H1 (cell line): ENCODE results near the gene NECTIN1. TPM values are rescaled to one million over a fixed set of nuclear protein-coding genes. Genes with fewer than 3 reads are reported as not detected.

Experiments
- CTCF ChIA-PET: fragments of 300-600 bp; sonication (Branson Sonifier 250); formaldehyde crosslinking; loops from one replicate; lab custom pipeline; 2021; ENCODE audit not compliant: partially characterized antibody; lab: Charles Lee
- POLR2A ChIA-PET: fragments of 300-600 bp; sonication (Branson Sonifier 250); formaldehyde crosslinking; loops from one replicate; lab custom pipeline; 2021; ENCODE audit warnings: inconsistent platforms; ENCODE audit not compliant: partially characterized antibody; lab: Charles Lee
- DNase-seq, 2 experiments: peaks; one replicate each; pipeline versions ENCODE4 v3.0.0 to v3.0.0-alpha.2; 2010 to 2022; ENCODE audit warnings: low spot score in 2 of 2, low read depth in 1 of 2, mixed read lengths in 1 of 2
- FAIRE-seq: peaks from 2 replicates; lab custom pipeline; 2011; peaks lifted over from hg19 to GRCh38; lab: Jason Lieb, UNC
- H2AFZ ChIP-seq: 2 replicates; pipeline ENCODE4 v1.8.1; 2012; ENCODE audit warnings: low read length, inconsistent platforms
- H2AK5ac ChIP-seq: 2 replicates; pipeline ENCODE4 v1.6.1; 2013; ENCODE audit warnings: low read depth, low read length
- H2BK120ac ChIP-seq: replicated peaks from 2 replicates; pipeline ENCODE3; 2013; ENCODE audit warnings: low read depth, low read length, inconsistent platforms
- H2BK12ac ChIP-seq: 2 replicates; pipeline ENCODE4 v1.6.1; 2013; ENCODE audit warnings: low read depth, low read length
- H2BK15ac ChIP-seq: 2 replicates; pipeline ENCODE4 v1.6.1; 2013; ENCODE audit warnings: low read length
- H2BK20ac ChIP-seq: 2 replicates; pipeline ENCODE4 v1.6.1; 2013; ENCODE audit warnings: low read length
- H2BK5ac ChIP-seq: 2 replicates; pipeline ENCODE4 v1.6.1; 2013; ENCODE audit warnings: low read depth, low read length
- H3K14ac ChIP-seq: 2 replicates; pipeline ENCODE4 v1.6.1; 2013; ENCODE audit warnings: inconsistent platforms; ENCODE audit not compliant: insufficient read length
- H3K18ac ChIP-seq: 2 replicates; pipeline ENCODE4 v1.6.1; 2013; ENCODE audit warnings: low read length; ENCODE audit errors: extremely low read depth
- H3K23ac ChIP-seq: 2 replicates; pipeline ENCODE4 v1.6.1; 2013; ENCODE audit warnings: inconsistent platforms; ENCODE audit not compliant: insufficient read length
- H3K23me2 ChIP-seq: 2 replicates; pipeline ENCODE4 v1.6.1; 2013; ENCODE audit warnings: low read depth, low read length
- H3K27ac ChIP-seq: 2 replicates; pipeline ENCODE4 v1.6.1; 2011; ENCODE audit warnings: low read depth, low read length, inconsistent platforms
- H3K27me3 ChIP-seq, 4 experiments: replicated peaks in 1 of 4; 1 replicate in 1 of 4; 2 replicates in 3 of 4; pipeline versions ENCODE4 v1.6.1 to v1.8.1; 2011 to 2013; ENCODE audit warnings: low read length in 3 of 4, mild to moderate bottlenecking in 3 of 4, inconsistent platforms in 2 of 4, mixed read lengths in 2 of 4, moderate library complexity in 1 of 4; ENCODE audit not compliant: control insufficient read depth in 3 of 4, insufficient read depth in 3 of 4; ENCODE audit errors: extremely low read depth in 1 of 4
- H3K36me3 ChIP-seq, 4 experiments: 2 replicates each; pipeline versions ENCODE4 v1.6.1 to v1.8.1; 2011 to 2013; ENCODE audit warnings: mild to moderate bottlenecking in 4 of 4, low read length in 3 of 4, moderate library complexity in 2 of 4, control low read depth in 1 of 4, inconsistent platforms in 1 of 4; ENCODE audit not compliant: insufficient read depth in 4 of 4, control insufficient read depth in 2 of 4
- H3K4ac ChIP-seq: replicated peaks from 2 replicates; pipeline ENCODE3; 2013; ENCODE audit warnings: low read length, low read depth, mixed read lengths, inconsistent platforms; ENCODE audit not compliant: insufficient read length
- H3K4me1 ChIP-seq, 4 experiments: replicated peaks in 1 of 4; 1 replicate in 1 of 4; 2 replicates in 3 of 4; pipeline versions ENCODE4 v1.6.1 to v1.8.1; 2011 to 2013; ENCODE audit warnings: low read length in 3 of 4, inconsistent platforms in 2 of 4, mixed read lengths in 1 of 4; ENCODE audit not compliant: insufficient read depth in 4 of 4, control insufficient read depth in 3 of 4
- H3K4me2 ChIP-seq, 2 experiments: 2 replicates each; pipeline versions ENCODE4 v1.6.1 to v1.8.1; 2011 to 2013; ENCODE audit warnings: low read depth in 2 of 2, low read length in 2 of 2, control low read depth in 1 of 2, inconsistent platforms in 1 of 2, mild to moderate bottlenecking in 1 of 2; ENCODE audit not compliant: insufficient read depth in 1 of 2
- H3K4me3 ChIP-seq, 4 experiments: fragments of 200-600, 300-600 bp in 1 of 4; sonication (generic), shearing (Covaris generic), sonication (Bioruptor Twin) in 1 of 4; 2 replicates each; pipeline versions ENCODE4 v1.5.1 to v1.8.1; 2011 to 2016; ENCODE audit warnings: low read length in 4 of 4, low read depth in 3 of 4, control low read depth in 2 of 4, inconsistent platforms in 2 of 4, mild to moderate bottlenecking in 2 of 4, mixed read lengths in 1 of 4, moderate library complexity in 1 of 4; ENCODE audit not compliant: insufficient read depth in 2 of 4; ENCODE audit errors: extremely low read depth in 1 of 4
- H3K56ac ChIP-seq: replicated peaks from 2 replicates; pipeline ENCODE3; 2013; ENCODE audit warnings: low read depth, mild to moderate bottlenecking, mixed read lengths, low read length, inconsistent platforms; ENCODE audit not compliant: insufficient read length
- H3K79me1 ChIP-seq: 2 replicates; pipeline ENCODE4 v1.6.1; 2013; ENCODE audit warnings: low read depth, low read length, control low read depth
- H3K79me2 ChIP-seq, 2 experiments: 2 replicates each; pipeline versions ENCODE4 v1.6.1 to v1.8.1; 2012 to 2013; ENCODE audit warnings: low read length in 2 of 2, mild to moderate bottlenecking in 2 of 2, inconsistent platforms in 1 of 2; ENCODE audit not compliant: insufficient read depth in 2 of 2, control insufficient read depth in 1 of 2
- H3K9ac ChIP-seq, 4 experiments: replicated peaks in 1 of 4; 1 replicate in 1 of 4; 2 replicates in 3 of 4; pipeline versions ENCODE4 v1.6.1 to v1.8.1; 2011 to 2013; ENCODE audit warnings: low read depth in 3 of 4, low read length in 3 of 4, control low read depth in 2 of 4, mild to moderate bottlenecking in 2 of 4, moderate library complexity in 2 of 4, inconsistent platforms in 1 of 4; ENCODE audit errors: extremely low read depth in 1 of 4
- H3K9me3 ChIP-seq, 2 experiments: 2 replicates each; pipeline versions ENCODE4 v1.6.1 to v1.8.1; 2012 to 2013; ENCODE audit warnings: mild to moderate bottlenecking in 2 of 2, moderate library complexity in 2 of 2, control low read depth in 1 of 2, inconsistent platforms in 1 of 2, low read depth in 1 of 2, low read length in 1 of 2, mixed read lengths in 1 of 2; ENCODE audit not compliant: insufficient read depth in 2 of 2
- H4K20me1 ChIP-seq, 2 experiments: replicated peaks in 1 of 2; 2 replicates each; pipeline versions ENCODE3 to v1.8.1; 2011 to 2013; ENCODE audit warnings: inconsistent platforms in 2 of 2, low read length in 2 of 2, mild to moderate bottlenecking in 1 of 2; ENCODE audit not compliant: insufficient read depth in 2 of 2, control insufficient read depth in 1 of 2
- H4K5ac ChIP-seq: 2 replicates; pipeline ENCODE4 v1.6.1; 2013; ENCODE audit warnings: low read length, low read depth, mixed read lengths, inconsistent platforms; ENCODE audit not compliant: insufficient read length
- H4K8ac ChIP-seq: 2 replicates; pipeline ENCODE4 v1.8.0; 2013; ENCODE audit warnings: mild to moderate bottlenecking, moderate library complexity, low read length, inconsistent platforms; ENCODE audit not compliant: insufficient read depth; ENCODE audit errors: extremely low read depth
- H4K91ac ChIP-seq: replicated peaks from 2 replicates; pipeline ENCODE3; 2013; ENCODE audit warnings: low read length, mixed read lengths, inconsistent platforms; ENCODE audit not compliant: insufficient read length
- PHF8 ChIP-seq: fragments of 200-600 bp; sonication (generic); conservative IDR thresholded peaks from 2 replicates; pipeline ENCODE4 v1.7.1; 2012; ENCODE audit warnings: low read depth, mild to moderate bottlenecking, inconsistent platforms, low read length, moderate library complexity
- WGBS, 2 experiments: shearing (Covaris generic) in 1 of 2; methylation state at CpG; one replicate each; pipeline versions ENCODE4 v1.1.6 to v1.1.7; 2013 to 2015; ENCODE audit warnings: low lambda C conversion rate in 2 of 2, mixed read lengths in 2 of 2, inconsistent platforms in 1 of 2, low coverage in 1 of 2, missing lambda C conversion rate in 1 of 2; ENCODE audit not compliant: insufficient replicate concordance in 2 of 2, insufficient coverage in 1 of 2, insufficient read length in 1 of 2; ENCODE audit errors: extremely low coverage in 1 of 2, missing lambda C conversion rate in 1 of 2; 5-methylcytosine and 5-hydroxymethylcytosine counted together
- polyA plus RNA-seq, 7 experiments: library from polyadenylated mRNA; depleted of rRNA in 3 of 7; stranded (reverse) in 5 of 7; unstranded in 2 of 7; fragments of >200 nt in 5 of 7; fragments of 200-250 nt in 2 of 7; gene quantifications; 1 replicate in 5 of 7; 2 replicates in 1 of 7; 4 replicates in 1 of 7; pipeline versions ENCODE4 v1.2.1 to v1.2.3, GENCODE V29; 2011 to 2013; ENCODE audit warnings: missing spikeins in 2 of 7, mixed read lengths in 2 of 7
- total RNA-seq: library from RNA; stranded (reverse); fragmentation: NEBNext Ultra II Directional; extraction: Animal tissue kit (Norgen Biotek cat#: 25700); gene quantifications from 2 replicates; pipeline ENCODE4 v1.2.1, GENCODE V29; 2021

NECTIN1 gene
- total and polyA plus RNA-seq, 2 of the 8 experiments (the other 6 are each of a cell fraction or from before 2014, with no cell fraction given): 43.2 to 97.7 TPM

- no peaks in the 10 kb centered on the region for H3K9me3 ChIP-seq
- no peak overlapping the region for H2AK5ac ChIP-seq
- no peak for TF ChIP-seq PHF8
- TF ChIP-seq, all 59 proteins: peak for 0
- ChIA-PET POLR2A (interaction anchor here (1.6 kb wide), 1 partner anchor 38 kb away, joined by 4 read pairs; no protein-coding TSS in a partner anchor), CTCF (interaction anchor here (0.6 to 10.1 kb wide), 44 partner anchors 7 to 516 kb away, joined by 3 to 171 read pairs (median 3); partner anchors contain the start of gene NECTIN1)
- Histone ChIP-seq H2BK12ac (peak overlapping the region; percentile 77; the same call in 1 of the 2 replicates), H3K27ac (no peak overlapping the region), H3K9ac (no peak overlapping the region; a peak in 1 of 7 replicates), H3K23ac (no peak overlapping the region), H3K23me2 (no peaks in the 10 kb centered on the region), H4K5ac (no peak overlapping the region), H3K18ac (0 out of 2 replicates have a peak overlapping the region, but pooled peaks have one; percentile 2), H2BK120ac (no peak overlapping the region), H2BK5ac (peak overlapping the region; percentile 83; the same call in 1 of the 2 replicates), H4K20me1 (peaks cover 60 to 71% of the 10 kb centered on the region in 2 experiments), H3K4me3 (no peak overlapping the region), H3K27me3 (no peaks in the 10 kb centered on the region), H4K8ac (no peak overlapping the region; the same call in 1 of the 2 replicates), H3K79me1 (peaks cover 54% of the 10 kb centered on the region), H2BK20ac (no peak overlapping the region), H3K79me2 (peaks cover 25 to 100% of the 10 kb centered on the region in 2 experiments), H3K4me2 (0 out of 4 replicates have a peak overlapping the region, but pooled peaks of 1 of the 2 experiments have one; percentile 38), H4K91ac (no peak overlapping the region), H2AFZ (no peak overlapping the region), H3K56ac (no peak overlapping the region), H2BK15ac (0 out of 2 replicates have a peak overlapping the region, but pooled peaks have one; percentile 51), H3K4me1 (peaks cover 18 to 62% (median 39%) of the 10 kb centered on the region in 4 experiments), H3K14ac (no peak overlapping the region), H3K36me3 (peaks cover 0 to 5% (median 0%) of the 10 kb centered on the region in 4 experiments; a peak in 2 of 8 replicates), H3K4ac (no peak overlapping the region)
- 90% methylated on average over 18 of the region's 18 CpGs; no CpG with 5 or more reads in 1 of the 2 experiments for WGBS, 2 experiments
- FAIRE-seq (no peak), DNase-seq (no peak)
Observed at GRCh38 chr11:119720311-119720913, 8.6 kb downstream of the NECTIN1 start.
